K562 (cell line): ENCODE measurements around the gene DPY30. TPM values are rescaled to one million over a fixed set of nuclear protein-coding genes. Genes with fewer than 3 reads are reported as not detected.
A peak's percentile ranks its signal among the peaks of the same experiment; 100 is the strongest.

Source experiments
- ATAC-seq: fragments of 200-7000 bp; cut with Tn5 transposase; 3 replicates; pipeline ENCODE4 v1.9.1; 2020; ENCODE audit warnings: moderate library complexity
- BruUV-seq: library from RNA; stranded (reverse); fragments of 400-500 nt; replicated peaks from 2 replicates; lab custom pipeline; 2021; lab: Mats Ljungman, UMichigan
- CTCF ChIA-PET: fragments of 300-600 bp; formaldehyde crosslinking; extraction: SDS; loops from one replicate; lab custom pipeline; 2021; ENCODE audit warnings: low intra/inter-chr PET ratio; lab: Yijun Ruan, JAX
- POLR2A ChIA-PET: fragments of 300-600, 350-650 bp; sonication (Branson Sonifier 250); formaldehyde crosslinking; extraction: SDS; loops from one replicate; lab custom pipeline; 2021; ENCODE audit warnings: antibody characterized with exemption, inconsistent platforms; lab: Yijun Ruan, JAX
- DNase-seq, 4 experiments: peaks; one replicate each; pipeline versions ENCODE4 v3.0.0 to v3.0.0-alpha.2; 2011 to 2018; ENCODE audit warnings: low spot score in 3 of 4, mixed read lengths in 3 of 4; ENCODE audit errors: extremely low read depth in 1 of 4
- FAIRE-seq: peaks from 2 replicates; lab custom pipeline; 2011; peaks lifted over from hg19 to GRCh38; lab: Jason Lieb, UNC
- H2AFZ ChIP-seq: 2 replicates; pipeline ENCODE4 v1.6.0; 2011; ENCODE audit warnings: low read depth, low read length, control low read depth, inconsistent platforms
- H3K27ac ChIP-seq: fragments of 200-600 bp; 3 replicates; pipeline ENCODE4 v1.8.0; 2011; ENCODE audit warnings: low read depth, mild to moderate bottlenecking, control low read depth, inconsistent platforms, low read length, moderate library complexity, mixed read lengths; ENCODE audit errors: extremely low read depth
- H3K27me3 ChIP-seq, 2 experiments: fragments of 300-600 bp in 1 of 2; 2 replicates in 1 of 2; 3 replicates in 1 of 2; pipeline versions ENCODE4 v1.6.0 to v1.8.0; 2011; ENCODE audit warnings: inconsistent platforms in 2 of 2, low read length in 2 of 2, mild to moderate bottlenecking in 1 of 2, mixed read lengths in 1 of 2, moderate library complexity in 1 of 2; ENCODE audit not compliant: control insufficient read depth in 2 of 2, insufficient read depth in 2 of 2
- H3K36me3 ChIP-seq: fragments of 300-600 bp; 3 replicates; pipeline ENCODE4 v1.8.0; 2011; ENCODE audit warnings: mild to moderate bottlenecking, low read length, inconsistent platforms; ENCODE audit not compliant: control insufficient read depth, insufficient read depth
- H3K4me1 ChIP-seq, 2 experiments: fragments of 200-600 bp in 1 of 2; replicated peaks in 1 of 2; 2 replicates in 1 of 2; 3 replicates in 1 of 2; pipeline versions ENCODE4 v1.5.1 to v1.8.0; 2011; ENCODE audit warnings: inconsistent platforms in 2 of 2, low read length in 2 of 2, mild to moderate bottlenecking in 1 of 2, mixed read lengths in 1 of 2, moderate library complexity in 1 of 2; ENCODE audit not compliant: control insufficient read depth in 2 of 2, insufficient read depth in 2 of 2
- H3K4me2 ChIP-seq: 2 replicates; pipeline ENCODE4 v1.6.1; 2011; ENCODE audit warnings: low read length, control low read depth, inconsistent platforms, mixed read lengths; ENCODE audit not compliant: insufficient read depth
- H3K4me3 ChIP-seq: fragments of 200-600 bp; sonication (generic), shearing (Covaris generic); 2 replicates; pipeline ENCODE4 v1.5.1; 2016; ENCODE audit warnings: control low read depth, inconsistent platforms
- H3K79me2 ChIP-seq: fragments of 200-600 bp; 3 replicates; pipeline ENCODE4 v1.8.0; 2011; ENCODE audit warnings: low read length, inconsistent platforms; ENCODE audit not compliant: control insufficient read depth, insufficient read depth
- H3K9ac ChIP-seq, 2 experiments: 2 replicates each; pipeline versions ENCODE4 v1.6.0 to v1.6.1; 2011; ENCODE audit warnings: low read depth in 2 of 2, low read length in 2 of 2, control low read depth in 1 of 2, inconsistent platforms in 1 of 2, mild to moderate bottlenecking in 1 of 2, mixed read lengths in 1 of 2; ENCODE audit not compliant: insufficient read depth in 1 of 2
- H3K9me1 ChIP-seq: one replicate; pipeline ENCODE4 v1.6.0; 2011; ENCODE audit warnings: inconsistent platforms, mild to moderate bottlenecking, low read length, moderate library complexity; ENCODE audit not compliant: control insufficient read depth, insufficient read depth
- H3K9me3 ChIP-seq: replicated peaks from 2 replicates; pipeline ENCODE4 v1.5.1; 2011; ENCODE audit warnings: low read depth, low read length, inconsistent platforms; ENCODE audit not compliant: control insufficient read depth, insufficient read depth
- H4K20me1 ChIP-seq: replicated peaks from 2 replicates; pipeline ENCODE4 v1.6.1; 2011; ENCODE audit warnings: low read length, inconsistent platforms, mixed read lengths; ENCODE audit not compliant: control insufficient read depth, insufficient read depth
- ARID3B ChIP-seq: fragments of 250-450 bp; sonication (Bioruptor Pico); IDR thresholded peaks from 2 replicates; pipeline ENCODE4 v1.4.0; 2020; ENCODE audit warnings: borderline replicate concordance
- CHCHD3 ChIP-seq: fragments of 250-450 bp; sonication (Bioruptor Pico); IDR thresholded peaks from 2 replicates; pipeline ENCODE4 v2.1.2; 2022; ENCODE audit warnings: mild to moderate bottlenecking
- RB1 ChIP-seq: fragments of 450-650 bp; IDR thresholded peaks from 2 replicates; pipeline ENCODE4 v1.6.1; 2017; ENCODE audit warnings: low read depth, mild to moderate bottlenecking
- ZC3H11A ChIP-seq: IDR thresholded peaks from 2 replicates; pipeline ENCODE4 v1.6.1; 2012; ENCODE audit warnings: low read depth, low read length, improper control_type of control experiment
- ZNF507 ChIP-seq: conservative IDR thresholded peaks from 2 replicates; pipeline ENCODE4 v1.6.1; 2017; ENCODE audit warnings: missing genetic modification characterization, missing compliant biosample characterization
- WGBS: fragments of 100-300 bp; shearing (Covaris generic); methylation state at CpG from one replicate; pipeline ENCODE4 v1.1.6; 2016; ENCODE audit warnings: low coverage, mixed read lengths; ENCODE audit not compliant: insufficient coverage; ENCODE audit errors: missing lambda C conversion rate; 5-methylcytosine and 5-hydroxymethylcytosine counted together
- in situ Hi-C: fragments of 300-500 bp; cut with MboI; formaldehyde crosslinking; loops from 4 replicates; pipeline ENCODE4 v1.15.0; 2018; ENCODE audit warnings: inconsistent platforms, mixed read lengths
- intact Hi-C: fragments of 100-400 bp; cut with micrococcal nuclease; formaldehyde crosslinking; loops from 2 replicates; pipeline ENCODE4 v1.14.2; 2022
- polyA plus RNA-seq, 8 experiments: library from polyadenylated mRNA; depleted of rRNA in 4 of 8; stranded (reverse) in 5 of 8; unstranded in 3 of 8; fragments of >200 nt; fragmentation: Nextera tagmentation in 2 of 8; fragmentation: Illumina TruSeq in 1 of 8; extraction: Ambion mirVana in 2 of 8; extraction: Trizol in 1 of 8; gene quantifications; 2 replicates each; pipeline versions ENCODE4 v1.2.1 to v1.2.3, GENCODE V29; 2011 to 2014; ENCODE audit warnings: inconsistent platforms in 1 of 8, missing spikeins in 1 of 8
- total RNA-seq, 7 experiments: library from RNA; depleted of rRNA in 6 of 7; stranded (reverse); fragments of >200 nt in 6 of 7; fragmentation: Illumina TruSeq in 2 of 7; extraction: Trizol in 2 of 7; gene quantifications; 2 replicates each; pipeline versions ENCODE4 v1.2.1 to v1.2.3, GENCODE V29; 2011 to 2021; ENCODE audit warnings: low replicate concordance in 1 of 7
- TF ChIP-seq, protein P1 (sequence below), 2 experiments: fragments of 450-650 bp in 1 of 2; sonication (generic) in 1 of 2; formaldehyde crosslinking in 1 of 2; IDR thresholded peaks in 1 of 2; conservative IDR thresholded peaks in 1 of 2; 2 replicates each; pipeline versions ENCODE4 v1.6.1 to v1.8.1; 2016 to 2023; ENCODE audit warnings: mild to moderate bottlenecking in 2 of 2, moderate library complexity in 2 of 2, inconsistent platforms in 1 of 2, missing genetic modification reagents in 1 of 2
- TF ChIP-seq, protein P2 (sequence below), 2 experiments: fragments of 450-650 bp; IDR thresholded peaks; 2 replicates each; pipeline ENCODE4 v1.6.1; 2016
- TF ChIP-seq, protein P3 (sequence below): sonication (generic); formaldehyde crosslinking; IDR thresholded peaks from 2 replicates; pipeline ENCODE4 v1.8.0; 2022; ENCODE audit warnings: mild to moderate bottlenecking, missing genetic modification reagents

The DPY30 gene
- total and polyA plus RNA-seq, 9 of the 15 experiments (the other 6 are each of a cell fraction or from before 2014, with no cell fraction given), result 64.6 to 402 (median 116) TPM

- in situ Hi-C loops, result no loop called here
- intact Hi-C loops, result no loop called here
- POLR2A ChIA-PET, result interaction anchor here (0.7 to 1.9 kb wide), 2 partner anchors 9 to 12 kb away, joined by 3 to 7 read pairs; no protein-coding TSS in a partner anchor
Observed at GRCh38 chr2:31996571-31997150, 42.9 kb downstream of the DPY30 start.

More at GRCh38 chr2:31996571-31997150, 42.9 kb downstream of the DPY30 start:
- Histone ChIP-seq H3K79me2 (peaks cover 94% of the 10 kb centered on the region), H2AFZ (no peak overlapping the region), H3K9ac (no peak overlapping the region), H3K27me3 (no peaks in the 10 kb centered on the region), H3K4me2 (no peak overlapping the region), H3K9me1 (no peaks in the 10 kb centered on the region), H3K9me3 (no peaks in the 10 kb centered on the region), H4K20me1 (peaks cover 7% of the 10 kb centered on the region; the same call in 1 of the 2 replicates), H3K4me1 (peaks cover 16 to 17% of the 10 kb centered on the region in 2 experiments), H3K27ac (no peak overlapping the region), H3K36me3 (no peaks in the 10 kb centered on the region; the same call in none of the 3 replicates), H3K4me3 (no peak overlapping the region)
- no peak for DNase-seq
- no peak for FAIRE-seq
- no TSS peak for BruUV-seq
- CTCF ChIA-PET, result interaction anchor here (0.6 kb wide), 1 partner anchor 1881 kb away, joined by 3 read pairs; no protein-coding TSS in a partner anchor
- peak; percentile 12 for ATAC-seq
- no peak for TF ChIP-seq RB1
- TF ChIP-seq, protein P1, sequence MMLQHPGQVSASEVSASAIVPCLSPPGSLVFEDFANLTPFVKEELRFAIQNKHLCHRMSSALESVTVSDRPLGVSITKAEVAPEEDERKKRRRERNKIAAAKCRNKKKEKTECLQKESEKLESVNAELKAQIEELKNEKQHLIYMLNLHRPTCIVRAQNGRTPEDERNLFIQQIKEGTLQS (IDR thresholded peaks at IDR 0.05), result no peak
- TF ChIP-seq, protein P1 (CRISPR knock-in tag; conservative IDR thresholded peaks at IDR 0.05), result no peak
- TF ChIP-seq, protein P2, sequence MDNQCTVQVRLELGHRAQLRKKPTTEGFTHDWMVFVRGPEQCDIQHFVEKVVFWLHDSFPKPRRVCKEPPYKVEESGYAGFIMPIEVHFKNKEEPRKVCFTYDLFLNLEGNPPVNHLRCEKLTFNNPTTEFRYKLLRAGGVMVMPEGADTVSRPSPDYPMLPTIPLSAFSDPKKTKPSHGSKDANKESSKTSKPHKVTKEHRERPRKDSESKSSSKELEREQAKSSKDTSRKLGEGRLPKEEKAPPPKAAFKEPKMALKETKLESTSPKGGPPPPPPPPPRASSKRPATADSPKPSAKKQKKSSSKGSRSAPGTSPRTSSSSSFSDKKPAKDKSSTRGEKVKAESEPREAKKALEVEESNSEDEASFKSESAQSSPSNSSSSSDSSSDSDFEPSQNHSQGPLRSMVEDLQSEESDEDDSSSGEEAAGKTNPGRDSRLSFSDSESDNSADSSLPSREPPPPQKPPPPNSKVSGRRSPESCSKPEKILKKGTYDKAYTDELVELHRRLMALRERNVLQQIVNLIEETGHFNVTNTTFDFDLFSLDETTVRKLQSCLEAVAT (IDR thresholded peaks at IDR 0.05), result no peak
- TF ChIP-seq ZNF507 (tag), result no peak
- TF ChIP-seq ARID3B (CRISPR knock-in tag), result no peak
- TF ChIP-seq ZC3H11A, result no peak
- TF ChIP-seq CHCHD3 (CRISPR knock-in tag), result no peak
- TF ChIP-seq, protein P3, sequence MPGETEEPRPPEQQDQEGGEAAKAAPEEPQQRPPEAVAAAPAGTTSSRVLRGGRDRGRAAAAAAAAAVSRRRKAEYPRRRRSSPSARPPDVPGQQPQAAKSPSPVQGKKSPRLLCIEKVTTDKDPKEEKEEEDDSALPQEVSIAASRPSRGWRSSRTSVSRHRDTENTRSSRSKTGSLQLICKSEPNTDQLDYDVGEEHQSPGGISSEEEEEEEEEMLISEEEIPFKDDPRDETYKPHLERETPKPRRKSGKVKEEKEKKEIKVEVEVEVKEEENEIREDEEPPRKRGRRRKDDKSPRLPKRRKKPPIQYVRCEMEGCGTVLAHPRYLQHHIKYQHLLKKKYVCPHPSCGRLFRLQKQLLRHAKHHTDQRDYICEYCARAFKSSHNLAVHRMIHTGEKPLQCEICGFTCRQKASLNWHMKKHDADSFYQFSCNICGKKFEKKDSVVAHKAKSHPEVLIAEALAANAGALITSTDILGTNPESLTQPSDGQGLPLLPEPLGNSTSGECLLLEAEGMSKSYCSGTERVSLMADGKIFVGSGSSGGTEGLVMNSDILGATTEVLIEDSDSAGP, result no peak
- WGBS, result 76% methylated on average over 6 of the region's 6 CpGs
